Activated CD4-positive, alpha-beta T cell treated with anti-CD3 and anti-CD28 coated beads, Interleukin-2, amount 10 ng/mL, durations not matched to agents 24 days and 14 days (primary cell): Measurements from ENCODE around the gene TSHZ2. TPM values are rescaled to one million over a fixed set of nuclear protein-coding genes. Genes with fewer than 3 reads are reported as not detected.

Experiments used
- DNase-seq: peaks from one replicate; pipeline ENCODE4 v3.0.0; 2022
- H3K27ac Mint-ChIP-seq: one replicate; pipeline ENCODE4 v1.8.0; 2022; ENCODE audit warnings: mild to moderate bottlenecking, mixed read lengths
- H3K27me3 Mint-ChIP-seq: one replicate; pipeline ENCODE4 v1.8.0; 2022; ENCODE audit warnings: mixed read lengths
- H3K36me3 Mint-ChIP-seq: one replicate; pipeline ENCODE4 v1.8.0; 2022; ENCODE audit warnings: low read depth, mild to moderate bottlenecking, mixed read lengths
- H3K4me1 Mint-ChIP-seq: one replicate; pipeline ENCODE4 v1.8.0; 2021; ENCODE audit warnings: mixed read lengths
- H3K4me3 Mint-ChIP-seq: one replicate; pipeline ENCODE4 v1.8.0; 2022; ENCODE audit warnings: mild to moderate bottlenecking, moderate library complexity, mixed read lengths
- H3K9me3 Mint-ChIP-seq: one replicate; pipeline ENCODE4 v1.8.0; 2021; ENCODE audit warnings: mixed read lengths
- intact Hi-C: fragments of 100-400 bp; cut with micrococcal nuclease; formaldehyde crosslinking; loops from one replicate; pipeline ENCODE4 v1.15.1; 2023
- total RNA-seq: library from RNA; stranded (reverse); gene quantifications from 2 replicates; pipeline ENCODE4 v1.2.3, GENCODE V29; 2022

TSHZ2 gene
- total RNA-seq, 1 donor from 2014 or later = 29.5 TPM

DNA sequence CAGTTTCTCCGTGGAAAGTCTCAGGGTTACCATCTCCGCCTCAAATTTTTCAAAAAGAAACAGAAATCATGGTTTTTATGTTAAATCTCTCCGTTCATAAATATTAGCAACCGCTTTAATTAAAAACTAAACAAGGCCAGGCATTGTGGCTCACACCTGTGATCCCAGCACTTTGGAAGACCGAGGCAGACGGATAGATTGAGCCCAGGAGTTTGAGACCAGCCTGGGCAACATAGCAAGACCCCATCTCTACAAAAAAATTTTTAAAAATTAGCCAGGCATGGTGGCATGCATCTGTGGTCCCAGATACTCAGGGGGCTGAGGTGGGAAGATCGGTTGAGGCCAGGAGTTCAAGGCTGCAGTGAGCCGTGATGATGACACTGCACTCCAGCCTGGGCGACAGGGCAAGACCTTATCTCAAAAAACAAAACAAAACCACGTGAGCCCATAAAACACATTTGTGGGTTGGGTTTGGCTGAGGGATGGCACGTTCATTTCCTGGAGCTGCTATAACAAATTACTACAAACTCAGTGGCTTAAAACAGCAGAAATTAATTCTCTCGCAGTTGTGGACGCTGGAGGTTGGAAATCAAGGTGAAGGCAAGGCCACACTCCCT lies 398.3 kb downstream of the TSHZ2 start:
- H3K27ac Mint-ChIP-seq = no peak overlapping the region
- H3K4me1 Mint-ChIP-seq = peaks cover 1% of the 10 kb centered on the region
- peaks cover 2% of the 10 kb centered on the region for H3K36me3 Mint-ChIP-seq
- no peaks in the 10 kb centered on the region for H3K27me3 Mint-ChIP-seq
- no peak overlapping the region for H3K4me3 Mint-ChIP-seq
- intact Hi-C loops = no loop called here
- DNase-seq = no peak
- no peaks in the 10 kb centered on the region for H3K9me3 Mint-ChIP-seq

DNA sequence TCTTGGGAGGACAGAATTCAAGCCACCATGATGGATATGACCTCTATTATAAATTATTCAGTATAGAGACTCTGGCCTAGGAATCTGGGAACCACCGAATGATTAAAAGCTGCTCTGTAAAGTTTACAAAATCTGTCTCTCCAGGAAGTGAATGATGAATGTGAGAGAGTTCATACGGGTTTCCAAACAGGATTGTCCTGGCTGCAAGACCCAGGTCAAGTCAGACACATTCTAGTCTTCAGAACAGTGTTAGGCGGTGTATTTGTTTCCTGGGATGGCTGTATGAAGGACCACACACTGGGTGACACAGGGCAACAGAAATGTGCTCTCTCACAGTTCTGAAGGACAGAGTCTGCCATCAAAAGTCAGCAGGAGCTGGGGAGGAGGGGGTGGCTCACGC lies 399.1 kb downstream of the TSHZ2 start:
- H3K27ac Mint-ChIP-seq = no peak overlapping the region
- no peaks in the 10 kb centered on the region for H3K27me3 Mint-ChIP-seq
- DNase-seq = no peak
- H3K4me1 Mint-ChIP-seq = peaks cover 1% of the 10 kb centered on the region
- peaks cover 2% of the 10 kb centered on the region for H3K36me3 Mint-ChIP-seq
- H3K9me3 Mint-ChIP-seq = no peaks in the 10 kb centered on the region
- intact Hi-C loops = no loop called here
- H3K4me3 Mint-ChIP-seq = no peak overlapping the region

DNA sequence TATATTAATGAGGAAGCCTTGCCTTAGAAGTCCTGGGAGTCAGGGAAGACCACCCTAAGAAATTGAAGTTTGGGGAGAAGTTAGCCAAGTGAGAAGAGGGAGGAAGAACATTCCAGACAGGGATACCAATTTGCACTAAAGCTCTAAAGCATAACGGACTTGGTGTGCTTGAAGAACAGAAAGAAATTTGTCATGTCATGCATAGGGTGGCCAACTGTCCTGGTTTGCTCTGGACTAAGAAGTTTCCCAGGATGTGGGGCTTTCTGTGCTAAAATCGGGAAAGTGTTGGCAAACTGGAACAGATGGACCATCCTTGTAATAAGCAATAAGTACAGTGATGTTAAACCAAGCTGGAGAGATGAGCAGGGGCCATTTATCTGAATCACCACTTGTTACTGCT lies 403.9 kb downstream of the TSHZ2 start:
- Mint-ChIP-seq H3K4me1 (no peaks in the 10 kb centered on the region), H3K9me3 (no peaks in the 10 kb centered on the region), H3K27ac (no peak overlapping the region), H3K4me3 (no peak overlapping the region), H3K36me3 (no peaks in the 10 kb centered on the region), H3K27me3 (no peaks in the 10 kb centered on the region)
- intact Hi-C loops = no loop called here
- no peak for DNase-seq

DNA sequence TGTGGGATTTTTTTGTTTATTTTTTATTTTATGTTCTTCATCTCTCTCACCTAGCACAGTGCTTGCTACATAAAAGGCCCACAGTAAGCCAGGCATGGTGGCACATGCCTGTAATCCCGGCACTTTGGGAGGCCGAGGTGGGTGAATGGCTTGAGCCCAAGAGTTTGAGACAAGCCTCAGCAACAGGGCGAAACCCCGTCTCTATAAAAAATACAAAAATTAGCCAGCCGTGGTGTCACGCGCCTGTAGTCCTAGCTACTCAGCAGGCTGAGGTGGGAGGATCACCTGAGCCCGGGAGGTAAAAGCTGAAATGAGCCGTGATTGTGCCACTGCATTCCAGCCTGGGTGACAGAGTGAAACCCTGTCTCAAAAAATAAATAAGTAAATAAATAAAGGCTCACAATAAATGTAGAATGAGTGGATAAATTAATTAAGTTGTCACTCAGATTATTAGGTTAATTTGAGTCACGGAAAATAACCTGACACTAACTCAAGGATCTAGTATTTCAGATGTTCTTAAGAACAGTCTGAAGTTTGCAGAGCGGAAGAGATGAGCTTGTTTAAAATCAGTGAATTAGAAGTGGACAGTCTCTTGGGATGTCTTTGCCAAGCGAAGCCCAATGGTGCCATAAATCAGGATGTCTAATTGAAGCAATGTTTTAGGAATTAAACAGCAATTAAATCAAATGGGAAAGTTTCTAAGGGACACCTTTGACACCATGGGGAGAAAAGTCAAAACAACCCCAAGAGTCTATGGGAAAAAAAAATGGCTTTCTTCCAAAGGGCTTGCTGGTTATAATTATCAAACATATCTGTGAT lies 407.1 kb downstream of the TSHZ2 start:
- Mint-ChIP-seq H3K4me1 (no peaks in the 10 kb centered on the region), H3K27me3 (no peaks in the 10 kb centered on the region), H3K4me3 (no peak overlapping the region), H3K27ac (no peak overlapping the region), H3K9me3 (no peaks in the 10 kb centered on the region), H3K36me3 (peaks cover 2% of the 10 kb centered on the region)
- DNase-seq = no peak
- intact Hi-C loops = no loop called here

DNA sequence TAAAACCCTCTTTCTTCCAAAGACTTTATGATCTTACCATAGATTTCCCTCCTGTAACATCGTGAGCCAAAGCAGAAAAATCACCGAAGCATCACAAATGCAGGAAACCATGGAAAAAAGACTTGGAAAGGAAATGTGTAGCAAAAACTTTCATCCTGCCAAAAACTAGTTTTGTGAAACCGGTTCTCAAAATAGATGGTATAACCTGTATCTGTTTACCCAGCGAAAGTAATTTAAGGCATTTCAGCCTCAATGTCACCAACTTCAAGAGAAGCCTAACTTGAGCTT lies 407.6 kb downstream of the TSHZ2 start:
- intact Hi-C loops = no loop called here
- Mint-ChIP-seq H3K27ac (no peak overlapping the region), H3K36me3 (peaks cover 2% of the 10 kb centered on the region), H3K27me3 (no peaks in the 10 kb centered on the region), H3K4me1 (no peaks in the 10 kb centered on the region), H3K9me3 (no peaks in the 10 kb centered on the region), H3K4me3 (no peak overlapping the region)
- DNase-seq = no peak

DNA sequence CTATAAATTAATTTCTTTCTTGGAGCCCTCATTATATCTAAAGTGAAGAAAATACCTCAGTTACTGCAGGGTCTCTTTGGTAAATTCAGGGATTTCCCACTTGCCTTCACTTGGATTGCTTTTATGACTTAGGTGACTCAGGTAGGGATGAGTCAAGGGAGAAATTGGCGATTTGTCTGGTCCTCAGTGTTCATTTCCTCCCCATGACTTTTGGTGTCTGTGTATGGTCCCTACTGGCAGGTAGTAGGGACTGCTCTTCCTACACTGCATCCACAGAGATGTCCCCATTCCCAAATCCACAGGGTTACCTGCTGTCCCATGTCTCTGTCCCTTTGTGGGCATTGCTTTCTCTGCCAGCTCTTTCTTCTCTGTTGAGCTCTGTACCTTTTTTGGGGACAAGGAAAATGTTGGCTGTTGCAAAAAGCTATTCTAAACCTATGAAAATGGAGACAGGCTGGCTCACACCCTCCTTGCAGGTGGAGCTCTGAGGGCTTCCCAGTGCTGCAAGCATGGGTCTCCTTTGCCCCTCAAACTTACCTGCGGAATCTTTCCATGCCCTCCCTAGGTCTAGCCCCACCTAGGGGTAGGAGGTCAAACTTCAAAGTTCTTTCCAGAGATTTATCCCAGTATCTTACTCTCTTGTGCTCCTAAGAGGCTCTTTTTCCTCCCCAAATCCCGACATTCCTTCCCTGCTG lies 409.6 kb downstream of the TSHZ2 start:
- DNase-seq = no peak
- intact Hi-C loops = no loop called here
- no peak overlapping the region for H3K27ac Mint-ChIP-seq
- no peaks in the 10 kb centered on the region for H3K27me3 Mint-ChIP-seq
- H3K4me3 Mint-ChIP-seq = no peak overlapping the region
- no peaks in the 10 kb centered on the region for H3K9me3 Mint-ChIP-seq
- H3K4me1 Mint-ChIP-seq = no peaks in the 10 kb centered on the region
- H3K36me3 Mint-ChIP-seq = peaks cover 2% of the 10 kb centered on the region

DNA sequence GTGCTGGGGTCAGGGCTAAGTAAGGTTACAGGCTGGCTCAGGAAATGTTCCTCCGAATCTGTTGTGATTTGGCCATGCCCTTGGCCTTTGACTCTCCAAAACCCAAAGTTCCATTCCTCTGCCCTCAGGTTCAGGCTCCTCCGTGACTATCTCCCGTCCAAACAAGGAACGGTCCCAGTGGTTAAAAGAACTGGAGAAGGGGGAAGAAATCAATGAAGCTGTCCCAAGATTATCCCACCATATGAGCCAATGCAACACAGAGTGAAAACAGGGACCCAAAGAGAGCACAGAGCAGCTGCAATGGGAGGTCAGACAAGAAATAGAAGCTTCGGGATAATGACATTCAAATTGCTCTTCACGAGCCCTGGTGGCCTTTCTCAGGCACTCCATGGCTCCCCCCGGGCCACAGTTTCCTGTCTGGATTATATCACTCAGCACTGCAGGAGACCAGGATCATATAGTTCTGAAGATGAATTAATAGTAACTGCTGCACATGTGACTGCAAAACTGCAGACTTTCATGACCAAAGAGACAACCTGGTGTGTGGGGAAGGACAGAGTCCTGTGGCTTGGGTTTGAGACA lies 410.2 kb downstream of the TSHZ2 start:
- Mint-ChIP-seq H3K27me3 (no peaks in the 10 kb centered on the region), H3K9me3 (no peaks in the 10 kb centered on the region), H3K27ac (no peak overlapping the region), H3K36me3 (peaks cover 2% of the 10 kb centered on the region), H3K4me1 (no peaks in the 10 kb centered on the region), H3K4me3 (no peak overlapping the region)
- intact Hi-C loops = no loop called here
- DNase-seq = no peak

DNA sequence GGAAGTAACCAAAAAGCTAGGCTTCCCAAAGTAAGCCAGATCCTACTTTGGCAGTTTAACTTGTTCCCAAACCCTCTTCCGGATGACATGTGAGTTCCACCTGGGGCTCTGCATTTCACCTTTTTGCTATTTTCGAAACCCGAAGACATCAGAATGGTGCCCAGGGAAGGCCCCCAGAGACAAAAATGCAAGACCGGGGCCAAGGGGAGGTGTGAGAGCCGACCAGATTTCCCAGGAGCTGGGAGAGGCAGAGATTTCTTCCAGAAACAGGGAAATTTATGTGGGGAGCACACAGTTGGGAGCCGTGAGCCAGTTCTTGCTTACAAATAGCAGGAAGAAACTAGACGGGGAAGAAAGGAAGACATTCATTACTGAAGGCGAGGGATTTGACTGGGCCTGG lies 411.8 kb downstream of the TSHZ2 start:
- H3K36me3 Mint-ChIP-seq = peaks cover 4% of the 10 kb centered on the region
- H3K4me1 Mint-ChIP-seq = peaks cover 11% of the 10 kb centered on the region
- H3K9me3 Mint-ChIP-seq = no peaks in the 10 kb centered on the region
- intact Hi-C loops = no loop called here
- H3K27me3 Mint-ChIP-seq = no peaks in the 10 kb centered on the region
- no peak overlapping the region for H3K4me3 Mint-ChIP-seq
- no peak for DNase-seq
- H3K27ac Mint-ChIP-seq = no peak overlapping the region

DNA sequence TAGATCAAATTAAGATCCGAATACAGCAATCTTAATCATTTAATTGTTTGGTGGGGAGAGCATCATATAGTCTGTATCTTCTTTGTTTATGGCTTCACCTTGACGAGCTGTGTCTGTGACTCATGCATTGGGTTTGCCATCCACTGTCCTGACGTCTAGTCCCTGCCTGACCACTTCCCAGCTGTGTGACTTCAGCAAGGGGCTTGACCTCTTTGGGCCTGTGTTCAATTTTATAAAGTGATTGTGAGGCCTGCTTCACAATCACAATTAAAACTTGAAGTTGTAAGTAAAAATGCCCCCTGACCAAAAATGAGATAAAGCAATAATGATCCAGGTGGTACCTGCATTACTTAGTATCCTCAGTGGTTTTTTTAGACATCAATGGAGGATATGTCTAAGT lies 412.2 kb downstream of the TSHZ2 start:
- intact Hi-C loops = no loop called here
- H3K9me3 Mint-ChIP-seq = no peaks in the 10 kb centered on the region
- H3K4me1 Mint-ChIP-seq = peaks cover 16% of the 10 kb centered on the region
- H3K27me3 Mint-ChIP-seq = no peaks in the 10 kb centered on the region
- peaks cover 7% of the 10 kb centered on the region for H3K36me3 Mint-ChIP-seq
- no peak overlapping the region for H3K4me3 Mint-ChIP-seq
- no peak overlapping the region for H3K27ac Mint-ChIP-seq
- no peak for DNase-seq

DNA sequence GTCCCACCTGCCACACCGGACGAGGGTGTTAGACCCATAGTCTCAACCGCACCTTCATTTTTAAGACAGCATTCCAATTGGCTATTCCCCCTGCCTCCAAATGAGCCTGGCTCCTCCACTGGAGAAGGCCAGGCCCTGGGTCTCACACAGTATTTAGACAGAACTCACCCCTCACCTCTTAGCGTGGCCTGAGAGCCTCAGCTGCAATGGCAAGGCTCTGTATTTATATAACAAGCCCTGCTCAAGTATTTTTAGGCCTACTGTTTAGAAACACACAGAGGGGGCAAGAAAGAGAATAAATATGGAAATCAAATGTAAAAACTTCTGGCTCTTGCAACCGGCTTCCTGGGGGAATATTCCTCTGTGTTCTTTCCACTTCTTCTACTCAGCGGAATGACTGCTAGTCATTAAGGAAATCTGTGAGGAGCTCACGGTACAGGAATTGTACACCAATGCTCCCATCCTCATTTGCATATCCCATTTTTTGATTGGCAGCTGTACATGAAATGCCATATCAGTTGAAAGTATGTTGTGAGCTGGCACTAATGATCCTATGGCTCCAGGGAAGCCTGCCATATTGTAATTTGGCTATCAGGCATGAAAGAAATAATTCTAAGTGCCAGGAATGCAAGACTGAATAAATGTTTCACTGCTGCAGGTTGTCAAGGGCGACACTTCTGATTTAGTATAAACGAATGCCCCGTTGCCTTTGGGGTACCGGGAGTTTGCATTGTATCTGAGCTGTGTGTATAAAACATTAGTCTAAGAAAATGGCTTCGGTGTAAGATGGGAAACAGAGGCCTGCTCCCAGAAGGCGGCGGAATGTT lies 414.0 kb downstream of the TSHZ2 start:
- no peaks in the 10 kb centered on the region for H3K9me3 Mint-ChIP-seq
- peaks cover 8% of the 10 kb centered on the region for H3K36me3 Mint-ChIP-seq
- intact Hi-C loops = no loop called here
- no peak for DNase-seq
- H3K4me1 Mint-ChIP-seq = peaks cover 18% of the 10 kb centered on the region
- no peak overlapping the region for H3K27ac Mint-ChIP-seq
- H3K27me3 Mint-ChIP-seq = no peaks in the 10 kb centered on the region
- no peak overlapping the region for H3K4me3 Mint-ChIP-seq

DNA sequence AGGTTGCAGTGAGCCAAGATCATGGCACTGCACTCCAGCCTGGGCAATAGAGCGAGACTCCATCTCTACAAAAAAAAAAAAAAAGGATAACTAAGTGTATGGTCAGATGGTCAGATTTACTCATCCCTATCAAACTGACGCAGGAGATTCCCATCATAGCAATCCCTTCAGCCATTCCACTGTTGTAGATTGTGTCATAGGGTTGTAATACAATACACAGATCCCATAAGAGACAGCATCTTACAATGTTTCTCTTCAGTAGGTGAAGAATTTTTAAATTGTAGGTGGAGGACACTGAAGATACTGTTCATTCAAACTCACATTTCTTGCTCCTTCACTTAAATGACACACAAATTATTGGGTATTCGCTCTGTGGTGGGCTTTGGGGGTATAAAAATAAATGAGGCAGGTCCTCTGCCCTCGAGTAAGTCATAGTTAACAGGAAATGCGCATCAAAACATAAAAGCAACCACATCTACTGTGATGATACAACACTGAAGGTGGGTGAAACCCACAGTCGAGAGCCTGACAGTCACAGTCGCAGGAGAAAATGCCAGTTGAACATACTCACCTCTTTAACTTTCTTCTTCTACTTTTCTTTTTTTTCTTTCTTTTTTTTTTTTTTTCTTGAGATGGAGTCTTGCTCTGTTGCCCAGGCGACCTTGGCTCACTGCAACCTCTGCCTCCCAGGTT lies 416.0 kb downstream of the TSHZ2 start:
- peak; percentile 76 for DNase-seq
- intact Hi-C loops = no loop called here
- Mint-ChIP-seq H3K9me3 (no peaks in the 10 kb centered on the region), H3K4me1 (peaks cover 18% of the 10 kb centered on the region), H3K4me3 (peak overlapping the region; percentile 51), H3K27ac (peak overlapping the region; percentile 73), H3K27me3 (no peaks in the 10 kb centered on the region), H3K36me3 (peaks cover 7% of the 10 kb centered on the region)

DNA sequence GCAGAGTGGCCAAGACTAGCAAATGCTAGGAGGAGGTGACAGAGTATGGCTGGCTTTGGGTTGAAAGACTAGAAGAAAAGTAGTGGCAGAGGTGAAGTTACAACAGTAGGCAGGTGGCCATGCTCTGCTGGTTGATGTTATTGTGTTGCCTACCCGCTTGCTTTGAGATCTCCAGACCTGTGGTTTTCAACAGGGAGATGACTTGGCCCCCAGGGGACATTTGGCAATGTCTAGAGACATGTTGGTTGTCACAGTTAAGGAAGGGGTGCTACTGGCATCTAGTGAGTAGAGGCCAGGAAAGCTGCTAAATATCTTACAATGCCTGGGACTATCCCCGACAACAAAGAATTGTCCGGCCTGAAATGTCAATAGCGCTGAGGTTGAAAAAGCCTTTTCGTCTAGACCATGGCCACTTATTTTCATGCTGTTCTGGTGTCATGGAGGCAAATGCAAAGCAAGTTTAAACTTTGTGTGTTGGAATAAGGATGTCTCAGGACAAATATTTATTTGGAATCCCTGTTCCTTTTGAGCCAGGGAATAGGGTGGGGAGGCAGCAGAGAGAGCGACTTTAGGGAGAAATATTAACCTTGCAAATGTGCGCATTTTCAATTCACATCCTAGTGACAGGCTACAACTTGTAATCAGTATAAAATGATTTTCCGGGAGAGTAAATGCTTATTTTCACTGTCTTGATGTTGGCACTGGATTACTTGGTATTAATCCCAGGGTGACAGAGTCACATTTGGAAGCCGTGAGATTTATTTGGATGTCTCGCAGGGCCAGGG lies 417.6 kb downstream of the TSHZ2 start:
- Mint-ChIP-seq H3K36me3 (peaks cover 7% of the 10 kb centered on the region), H3K9me3 (no peaks in the 10 kb centered on the region), H3K4me1 (peaks cover 18% of the 10 kb centered on the region), H3K27ac (no peak overlapping the region), H3K27me3 (no peaks in the 10 kb centered on the region), H3K4me3 (no peak overlapping the region)
- intact Hi-C loops = no loop called here
- no peak for DNase-seq

DNA sequence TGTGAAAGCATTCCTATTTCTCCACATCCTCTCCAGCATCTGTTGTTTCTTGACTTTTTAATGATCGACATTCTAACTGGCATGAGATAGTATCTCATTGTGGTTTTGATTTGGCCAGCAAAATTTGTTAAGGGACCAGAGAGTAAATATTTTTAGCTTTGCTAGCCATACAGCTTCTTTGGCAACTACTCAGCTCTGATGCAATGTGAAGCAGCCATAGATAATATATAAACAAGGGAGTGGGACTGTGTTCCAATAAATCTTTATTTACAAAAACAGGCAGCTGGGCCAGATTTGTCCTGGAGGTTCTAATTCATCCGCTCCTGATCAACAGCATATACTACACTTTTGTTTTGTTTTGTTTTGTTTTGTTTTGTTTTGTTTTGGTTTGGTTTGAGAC lies 418.6 kb downstream of the TSHZ2 start:
- Mint-ChIP-seq H3K27me3 (no peaks in the 10 kb centered on the region), H3K9me3 (no peaks in the 10 kb centered on the region), H3K27ac (no peak overlapping the region), H3K4me3 (no peak overlapping the region), H3K4me1 (peaks cover 20% of the 10 kb centered on the region), H3K36me3 (peaks cover 7% of the 10 kb centered on the region)
- no peak for DNase-seq
- intact Hi-C loops = no loop called here
